Panc1 (cell line): ENCODE measurements around the gene DCTPP1. TPM values are rescaled to one million over a fixed set of nuclear protein-coding genes. Genes with fewer than 3 reads are reported as not detected.
A peak's percentile ranks its signal among the peaks of the same experiment; 100 is the strongest.

Experiments
- ATAC-seq: fragments of 200-7000 bp; cut with Tn5 transposase; 2 replicates; pipeline ENCODE4 v1.9.1; 2020; ENCODE audit warnings: mild to moderate bottlenecking, moderate library complexity
- BruUV-seq: library from RNA; stranded (reverse); fragments of 400-500 nt; replicated peaks from 2 replicates; lab custom pipeline; 2021; lab: Mats Ljungman, UMichigan
- CTCF ChIA-PET: fragments of 300-600 bp; sonication (Branson Sonifier 250); formaldehyde crosslinking; loops from one replicate; lab custom pipeline; 2022; ENCODE audit warnings: antibody characterized with exemption; lab: Charles Lee
- POLR2A ChIA-PET: fragments of 300-600 bp; sonication (Branson Sonifier 250); formaldehyde crosslinking; loops from one replicate; lab custom pipeline; 2022; ENCODE audit warnings: antibody characterized with exemption; lab: Charles Lee
- DNase-seq: peaks from one replicate; pipeline ENCODE4 v3.0.0-alpha.2; 2010; ENCODE audit warnings: low read depth, low spot score
- H3K27ac ChIP-seq: 2 replicates; pipeline ENCODE4 v1.5.1; 2011; ENCODE audit warnings: mild to moderate bottlenecking, low read length, inconsistent platforms
- H3K27me3 ChIP-seq: fragments of 200-500 bp; sonication (Bioruptor generic); 2 replicates; pipeline ENCODE4 v1.6.0; 2014; ENCODE audit warnings: low read length, inconsistent platforms; ENCODE audit not compliant: control insufficient read depth, insufficient read depth
- H3K36me3 ChIP-seq: fragments of 200-500 bp; sonication (Bioruptor generic); 2 replicates; pipeline ENCODE4 v1.5.1; 2014; ENCODE audit warnings: inconsistent platforms, mild to moderate bottlenecking, low read length, moderate library complexity; ENCODE audit not compliant: control insufficient read depth, insufficient read depth
- H3K4me1 ChIP-seq: 2 replicates; pipeline ENCODE4 v1.5.1; 2011; ENCODE audit warnings: inconsistent platforms, mild to moderate bottlenecking, low read length, moderate library complexity; ENCODE audit not compliant: control insufficient read depth, insufficient read depth
- H3K4me3 ChIP-seq, 2 experiments: 2 replicates each; pipeline ENCODE4 v1.5.1; 2011 to 2012; ENCODE audit warnings: low read depth in 2 of 2, low read length in 2 of 2, mild to moderate bottlenecking in 2 of 2, inconsistent platforms in 1 of 2, moderate library complexity in 1 of 2
- H3K9me3 ChIP-seq: fragments of 200-500 bp; sonication (Bioruptor generic); 2 replicates; pipeline ENCODE4 v1.5.1; 2014; ENCODE audit warnings: low read depth, mild to moderate bottlenecking, inconsistent platforms, low read length, moderate library complexity; ENCODE audit not compliant: control insufficient read depth, insufficient read depth
- POLR2AphosphoS5 ChIP-seq: IDR thresholded peaks from 2 replicates; pipeline ENCODE4 v1.6.1; 2012; ENCODE audit warnings: mild to moderate bottlenecking, low read depth, low read length, moderate library complexity
- REST ChIP-seq, 2 experiments: IDR thresholded peaks; 2 replicates each; pipeline ENCODE4 v1.6.1; 2011 to 2012; ENCODE audit warnings: low read depth in 2 of 2, control low read depth in 1 of 2, low read length in 1 of 2, mild to moderate bottlenecking in 1 of 2, moderate library complexity in 1 of 2; ENCODE audit not compliant: insufficient read depth in 1 of 2
- SIN3A ChIP-seq: IDR thresholded peaks from 2 replicates; pipeline ENCODE4 v1.6.1; 2012; ENCODE audit warnings: low read depth, mild to moderate bottlenecking, low read length, moderate library complexity, borderline replicate concordance; ENCODE audit not compliant: insufficient read depth
- TCF7L2 ChIP-seq: IDR thresholded peaks from 2 replicates; pipeline ENCODE4 v1.6.1; 2011; ENCODE audit warnings: mild to moderate bottlenecking, low read depth, low read length, inconsistent platforms
- in situ Hi-C: cut with HindIII; loops from 2 replicates; pipeline ENCODE4 v1.10.0; 2016; ENCODE audit warnings: low sequenced_read_pairs, low pct_unique_long_range_greater_than_20kb
- intact Hi-C: fragments of 100-400 bp; cut with micrococcal nuclease; formaldehyde crosslinking; loops from one replicate; pipeline ENCODE4 v1.10.0; 2022; ENCODE audit not compliant: unreplicated experiment
- total RNA-seq: library from RNA; stranded (reverse); gene quantifications from one replicate; pipeline ENCODE4 v1.2.1, GENCODE V29; 2021; ENCODE audit not compliant: unreplicated experiment
- TF ChIP-seq, protein P1 (sequence below): fragments of 450-650 bp; IDR thresholded peaks from 2 replicates; pipeline ENCODE4 v1.5.1; 2017; ENCODE audit warnings: mild to moderate bottlenecking

Gene DCTPP1
- total RNA-seq, 1 experiment from 2014 or later = 120 TPM

- BruUV-seq = no TSS peak
- Histone ChIP-seq H3K36me3 (0 out of 2 replicates have a peak, but pooled peaks cover 5% of the 10 kb centered on the region), H3K27me3 (no peaks in the 10 kb centered on the region), H3K9me3 (no peaks in the 10 kb centered on the region), H3K27ac (peak overlapping the region; percentile 86), H3K4me3 (peak overlapping the region; percentile 74 to 82), H3K4me1 (peaks cover 14% of the 10 kb centered on the region)
- ATAC-seq (no peak), DNase-seq (no peak)
- intact Hi-C loops (loop anchor here (10.0 kb wide), 1 partner anchor 79 kb away; the partner anchor contains the start of gene ZNF768), in situ Hi-C loops (no loop called here)
- ChIA-PET CTCF (no interaction called here), POLR2A (no interaction called here)
- no peak for TF ChIP-seq TCF7L2
Observed at GRCh38 chr16:30446203-30446595, 16.4 kb upstream of the DCTPP1 start.

DNA sequence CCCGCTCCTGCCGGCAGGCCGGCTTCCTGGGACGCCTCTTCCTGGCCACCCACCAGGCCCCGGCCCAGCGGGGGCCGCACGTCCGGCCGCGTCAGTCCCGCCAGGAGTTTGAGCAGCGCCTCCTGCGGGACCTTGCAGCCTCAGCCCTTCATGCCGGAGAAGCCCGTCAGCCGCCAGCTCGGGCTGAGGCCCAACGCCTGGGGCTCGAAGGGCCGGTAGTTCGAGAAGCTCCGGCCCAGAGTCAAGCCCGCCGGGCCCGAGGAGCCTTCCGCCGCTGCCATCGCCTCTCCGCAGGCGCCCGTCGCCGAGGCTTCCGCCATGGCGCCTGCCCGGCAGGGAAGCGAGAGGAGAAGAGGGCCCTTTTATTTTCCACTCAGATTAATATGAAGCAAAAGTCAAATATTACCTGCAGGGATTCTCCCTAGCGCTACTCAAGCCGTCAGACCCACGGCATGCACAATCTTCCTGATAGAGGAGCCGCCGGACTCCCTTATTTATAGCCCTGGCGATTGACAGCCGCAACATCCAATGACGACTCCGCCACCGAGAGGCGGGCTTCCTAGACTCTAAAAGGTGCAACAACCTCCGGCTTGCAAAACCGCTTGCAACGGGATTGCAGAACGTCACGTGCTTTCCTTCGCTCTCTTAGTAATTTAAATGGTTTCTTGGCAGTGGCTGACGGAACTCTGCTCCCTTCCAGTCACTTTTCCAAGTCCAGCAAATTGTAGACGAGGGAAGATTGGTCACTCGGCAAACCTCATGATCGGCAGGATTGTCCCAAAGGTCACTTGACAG lies 15.8 kb upstream of the DCTPP1 start, which contains the start of gene SEPHS2:
Gene SEPHS2, minus strand, starts transcription at position 467 of the 795 bp plus-strand sequence. Its CDS starts 147 bp downstream, at position 320.
- Histone ChIP-seq H3K9me3 (no peaks in the 10 kb centered on the region), H3K36me3 (0 out of 2 replicates have a peak, but pooled peaks cover 5% of the 10 kb centered on the region), H3K4me1 (peaks cover 14% of the 10 kb centered on the region), H3K27me3 (no peaks in the 10 kb centered on the region), H3K4me3 (peak within 1 kb of the TSS; percentile 74 to 82), H3K27ac (peak within 1 kb of the TSS; percentile 86)
- ChIA-PET POLR2A (no interaction called here), CTCF (interaction anchor here (0.6 kb wide), 1 partner anchor 355 kb away, joined by 7 read pairs; no protein-coding TSS in a partner anchor)
- ATAC-seq (peak; percentile 96), DNase-seq (peak; percentile 95)
- BruUV-seq = TSS peak; percentile 95
- in situ Hi-C loops = no loop called here
- intact Hi-C loops = loop anchor here (10.0 kb wide), 1 partner anchor 79 kb away; the partner anchor contains the start of gene ZNF768
- TF ChIP-seq TCF7L2 = no peak
- peak; percentile 98 for TF ChIP-seq POLR2AphosphoS5
- TF ChIP-seq, protein P1, sequence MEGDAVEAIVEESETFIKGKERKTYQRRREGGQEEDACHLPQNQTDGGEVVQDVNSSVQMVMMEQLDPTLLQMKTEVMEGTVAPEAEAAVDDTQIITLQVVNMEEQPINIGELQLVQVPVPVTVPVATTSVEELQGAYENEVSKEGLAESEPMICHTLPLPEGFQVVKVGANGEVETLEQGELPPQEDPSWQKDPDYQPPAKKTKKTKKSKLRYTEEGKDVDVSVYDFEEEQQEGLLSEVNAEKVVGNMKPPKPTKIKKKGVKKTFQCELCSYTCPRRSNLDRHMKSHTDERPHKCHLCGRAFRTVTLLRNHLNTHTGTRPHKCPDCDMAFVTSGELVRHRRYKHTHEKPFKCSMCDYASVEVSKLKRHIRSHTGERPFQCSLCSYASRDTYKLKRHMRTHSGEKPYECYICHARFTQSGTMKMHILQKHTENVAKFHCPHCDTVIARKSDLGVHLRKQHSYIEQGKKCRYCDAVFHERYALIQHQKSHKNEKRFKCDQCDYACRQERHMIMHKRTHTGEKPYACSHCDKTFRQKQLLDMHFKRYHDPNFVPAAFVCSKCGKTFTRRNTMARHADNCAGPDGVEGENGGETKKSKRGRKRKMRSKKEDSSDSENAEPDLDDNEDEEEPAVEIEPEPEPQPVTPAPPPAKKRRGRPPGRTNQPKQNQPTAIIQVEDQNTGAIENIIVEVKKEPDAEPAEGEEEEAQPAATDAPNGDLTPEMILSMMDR = peak; percentile 29; the same call in 1 of the 2 replicates
- TF ChIP-seq SIN3A = peak; percentile 83
- TF ChIP-seq REST (IDR thresholded peaks at IDR 0.05; ENCODE audit: insufficient read depth in 1 of 2, low read depth in 2 of 2, low read length in 1 of 2) = no peak
